Measurements from ENCODE around the gene MSANTD4.
"Not testable (repeated sequence)": the region's sequence is repeated elsewhere in the genome, so short reads cannot be mapped to it uniquely, and the experiment has no call there.

MSANTD4 gene

DNA sequence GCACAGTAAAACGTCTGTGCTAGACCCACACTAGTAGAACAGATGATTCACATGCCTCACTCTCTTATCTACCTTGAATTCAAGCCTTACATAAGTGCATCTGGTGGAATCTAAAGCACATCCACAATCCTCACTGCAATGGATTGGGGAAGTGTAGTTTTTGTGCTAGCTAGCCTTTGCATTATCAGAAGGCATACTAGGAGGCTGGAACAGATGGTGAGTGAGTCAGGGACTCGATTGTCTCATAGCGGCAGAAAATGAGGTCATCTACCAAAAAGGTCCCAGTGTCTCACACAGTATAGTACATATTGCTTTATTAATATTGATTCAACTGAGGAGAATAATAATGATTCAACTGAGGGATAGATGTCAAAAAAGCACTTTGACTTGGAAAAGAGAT, 9.3 kb downstream of the MSANTD4 start:
- DNase-seq: no peak

DNA sequence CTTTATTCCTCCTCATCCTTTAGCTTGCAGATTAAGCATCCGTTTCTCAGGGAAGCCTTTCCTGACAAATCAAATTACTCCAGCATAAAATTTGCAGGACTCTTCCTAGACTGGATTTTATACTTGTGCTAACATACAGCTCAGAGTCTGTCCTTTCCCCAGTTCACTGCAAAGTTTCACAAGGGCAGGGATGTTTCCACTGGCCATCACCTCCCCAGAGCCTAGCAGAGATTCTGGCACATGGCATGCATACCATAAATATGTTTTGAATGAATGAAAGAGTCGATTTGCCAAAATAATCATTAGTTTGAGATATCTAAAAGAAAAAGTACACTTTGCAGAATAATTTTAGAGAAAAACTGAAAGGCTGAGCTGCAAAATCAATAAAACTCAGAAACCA, 10.6 kb downstream of the MSANTD4 start:
- no peak for DNase-seq

DNA sequence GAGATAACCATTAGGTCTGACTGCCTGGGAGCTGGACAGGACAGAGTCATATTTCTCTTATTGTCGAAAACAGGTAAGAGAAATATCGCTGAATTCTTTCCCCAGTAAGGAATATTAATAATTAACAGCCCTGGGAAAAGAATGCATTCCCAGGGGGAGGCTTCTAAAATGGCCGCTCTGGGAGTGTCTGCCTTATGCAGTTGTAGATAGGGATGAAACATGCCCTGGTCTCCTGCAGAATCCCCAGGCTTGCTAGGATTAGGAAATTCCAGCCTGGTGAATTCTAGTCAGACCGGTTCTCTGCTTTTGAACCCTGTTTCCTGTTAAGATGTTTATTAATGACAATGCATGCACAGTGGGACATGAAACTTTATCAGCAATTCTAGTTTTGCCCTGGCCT, 18.9 kb downstream of the MSANTD4 start:
- not testable (repeated sequence) for DNase-seq

DNA sequence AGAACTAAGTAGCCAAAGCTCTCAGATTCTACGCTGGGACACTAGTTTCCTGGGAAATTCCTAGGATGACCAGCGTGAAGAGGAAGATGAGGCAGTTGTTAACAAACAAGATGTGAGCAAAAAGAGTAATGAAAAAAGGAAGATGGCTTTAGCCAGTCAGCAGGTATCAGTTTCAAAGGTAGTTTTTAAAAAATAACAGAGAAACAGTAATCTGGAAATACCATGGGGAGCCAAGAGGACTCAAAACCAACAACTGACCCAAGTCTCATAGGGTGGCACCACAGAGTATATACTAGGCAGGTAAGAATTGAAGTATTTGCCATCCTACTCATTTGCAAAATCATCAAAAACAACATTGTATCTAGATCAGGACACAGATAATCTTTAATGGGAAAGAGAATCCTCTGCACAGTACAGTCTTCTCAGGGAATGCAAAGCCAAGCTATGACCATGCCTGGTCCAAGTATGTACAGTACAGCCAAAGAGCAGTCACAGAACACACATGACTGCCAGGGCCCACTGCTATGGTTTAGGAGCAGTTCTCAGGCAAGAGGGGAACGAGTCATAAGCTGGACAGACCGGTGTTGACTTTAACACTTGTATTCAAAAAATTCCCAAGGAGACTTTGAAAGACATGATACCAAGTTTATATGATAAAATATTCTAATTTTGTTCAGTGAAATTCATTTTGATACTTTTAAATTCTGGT, 20.6 kb downstream of the MSANTD4 start:
- no peak for DNase-seq

DNA sequence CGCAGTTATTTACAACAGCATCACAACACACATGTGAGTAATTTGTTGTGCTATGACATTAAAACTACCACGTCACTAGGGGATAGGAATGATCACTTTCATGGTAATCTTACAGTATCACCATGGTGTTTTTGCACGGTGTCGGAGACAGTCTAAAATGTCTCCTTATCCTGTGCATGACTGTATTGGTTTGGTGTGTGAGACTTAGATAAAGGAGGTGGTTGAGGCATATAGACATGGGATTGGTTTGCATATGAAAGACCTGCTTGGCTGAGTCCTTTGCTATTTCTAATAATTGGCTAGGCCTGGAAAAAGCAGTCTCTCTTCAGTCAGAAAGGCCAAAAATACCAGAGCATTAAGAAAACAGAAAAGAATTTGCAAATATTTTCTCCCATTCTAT, 30.2 kb downstream of the MSANTD4 start:
- no peak for DNase-seq

DNA sequence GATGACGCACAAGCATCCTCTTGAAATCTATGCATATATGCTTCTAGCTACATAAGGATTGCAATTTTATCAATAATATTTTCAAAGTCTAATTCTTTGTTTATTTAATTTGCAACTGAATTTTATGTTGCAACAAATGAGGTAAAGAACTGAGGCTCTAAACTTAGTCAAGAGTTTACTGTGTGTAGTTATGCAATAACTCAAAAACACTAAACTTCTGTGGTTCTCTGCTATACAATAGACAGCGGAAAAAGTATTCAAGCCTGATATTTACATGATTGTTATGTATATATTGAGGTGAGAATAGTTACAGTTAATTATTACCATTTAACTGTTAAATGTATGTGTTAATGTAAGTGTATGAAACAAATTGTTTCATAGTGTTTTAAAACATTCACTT, 32.9 kb downstream of the MSANTD4 start:
- DNase-seq: no peak

DNA sequence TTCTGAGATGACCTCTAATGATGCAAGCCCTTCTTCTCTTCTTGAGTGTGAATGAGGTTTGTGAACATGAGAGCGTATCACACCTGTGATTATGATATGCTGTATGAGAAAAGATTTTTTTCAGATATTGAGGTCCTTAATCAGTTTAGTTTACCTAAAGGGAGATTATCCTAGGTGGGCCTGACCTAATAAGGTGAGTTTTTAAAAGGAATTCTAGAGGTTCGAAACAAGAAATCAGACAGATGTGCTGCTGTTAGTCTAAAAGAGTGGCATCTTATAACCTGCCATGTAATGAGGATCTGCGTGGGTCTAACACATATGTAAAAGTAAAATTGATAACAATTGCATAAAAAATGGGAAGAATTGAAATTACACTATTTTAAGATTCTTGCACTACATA, 33.8 kb downstream of the MSANTD4 start:
- DNase-seq: no peak

DNA sequence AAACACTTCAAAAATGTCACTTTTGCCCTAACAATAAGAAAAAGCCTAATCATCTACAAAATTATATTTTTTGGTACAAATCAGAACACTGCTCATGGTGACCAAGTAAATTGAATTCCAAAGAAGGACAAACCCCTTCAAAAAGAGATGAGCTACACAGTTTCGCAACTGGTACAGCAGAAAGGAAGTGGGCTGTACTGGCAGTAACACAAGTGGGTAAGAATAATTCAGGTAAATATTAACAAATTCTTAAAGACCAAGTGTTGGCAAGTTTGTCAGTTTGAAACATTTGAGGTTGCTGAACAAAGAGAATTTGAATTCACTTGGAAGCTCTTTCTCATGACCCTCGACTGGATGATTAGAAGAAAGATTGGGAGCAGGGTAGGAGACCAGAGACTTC, 35.5 kb downstream of the MSANTD4 start:
- no peak for DNase-seq

DNA sequence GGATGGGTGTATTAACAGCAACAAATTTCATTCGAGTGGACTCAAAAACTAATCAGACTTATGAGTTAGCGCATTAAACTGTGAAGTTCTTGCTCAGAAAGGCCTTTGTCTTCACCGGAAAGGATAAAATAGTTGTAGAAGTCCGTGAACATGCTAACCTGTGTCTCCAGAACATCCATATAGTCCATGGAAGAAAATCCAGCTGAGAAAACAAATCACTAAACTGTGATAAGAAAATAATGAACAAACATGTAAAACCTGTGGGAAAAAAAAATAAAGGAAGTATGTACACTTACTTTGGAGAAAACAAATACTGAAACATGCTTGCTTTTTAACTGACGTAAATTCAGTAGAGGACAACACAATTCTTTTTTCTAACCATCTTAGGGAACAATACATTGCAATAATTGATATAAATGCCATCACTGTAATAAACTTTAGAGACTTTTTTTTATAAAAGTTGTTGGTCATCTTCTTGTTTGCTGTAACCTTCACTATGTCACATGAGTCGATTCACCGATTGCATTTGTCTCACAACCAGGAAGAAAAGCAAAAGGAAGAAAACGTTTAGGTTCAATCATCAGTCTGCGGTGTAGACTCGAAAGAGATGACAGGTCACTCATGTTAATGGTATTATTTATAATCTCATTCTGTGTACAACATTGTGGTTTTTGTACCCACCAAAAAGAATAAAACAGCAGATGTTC, 41.9 kb downstream of the MSANTD4 start:
- no peak for DNase-seq

DNA sequence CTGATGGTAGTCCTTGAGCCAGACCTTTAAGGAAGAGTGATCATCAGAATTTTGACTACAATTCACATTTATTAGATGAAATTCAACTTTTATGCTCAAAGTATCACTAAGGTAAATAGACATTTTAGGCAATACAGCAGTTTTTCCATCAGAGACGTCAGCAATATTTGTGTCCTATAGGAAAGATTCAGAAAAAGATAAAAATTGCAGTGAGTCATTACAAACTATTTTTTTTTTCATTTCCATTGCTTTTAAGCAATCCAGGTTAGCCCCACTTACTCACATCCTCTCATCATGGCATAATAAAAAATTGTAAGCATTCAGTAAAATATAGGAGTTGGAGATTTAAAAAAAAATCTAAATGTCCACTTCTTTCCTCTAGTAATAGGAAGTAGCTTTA, 46.9 kb downstream of the MSANTD4 start:
- no peak for DNase-seq

DNA sequence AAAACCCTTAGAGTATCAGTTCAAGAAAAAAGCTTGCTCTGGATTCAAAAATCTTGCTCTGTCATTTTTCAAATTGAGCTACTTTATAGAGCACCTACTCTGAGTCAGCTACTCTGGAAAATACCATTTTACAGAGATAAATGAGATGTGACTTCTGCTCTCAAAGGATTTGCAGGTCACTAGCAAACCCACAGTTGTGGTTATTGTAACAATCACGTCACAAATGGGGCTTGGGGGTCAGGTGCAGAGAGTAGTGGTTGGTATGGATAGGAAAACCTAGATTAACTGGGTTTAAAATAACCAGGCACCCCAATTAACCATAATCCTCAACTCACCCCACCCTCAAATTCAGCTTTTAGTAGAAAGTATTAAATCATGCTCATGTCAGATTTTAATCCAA, 52.3 kb downstream of the MSANTD4 start:
- DNase-seq: no peak

DNA sequence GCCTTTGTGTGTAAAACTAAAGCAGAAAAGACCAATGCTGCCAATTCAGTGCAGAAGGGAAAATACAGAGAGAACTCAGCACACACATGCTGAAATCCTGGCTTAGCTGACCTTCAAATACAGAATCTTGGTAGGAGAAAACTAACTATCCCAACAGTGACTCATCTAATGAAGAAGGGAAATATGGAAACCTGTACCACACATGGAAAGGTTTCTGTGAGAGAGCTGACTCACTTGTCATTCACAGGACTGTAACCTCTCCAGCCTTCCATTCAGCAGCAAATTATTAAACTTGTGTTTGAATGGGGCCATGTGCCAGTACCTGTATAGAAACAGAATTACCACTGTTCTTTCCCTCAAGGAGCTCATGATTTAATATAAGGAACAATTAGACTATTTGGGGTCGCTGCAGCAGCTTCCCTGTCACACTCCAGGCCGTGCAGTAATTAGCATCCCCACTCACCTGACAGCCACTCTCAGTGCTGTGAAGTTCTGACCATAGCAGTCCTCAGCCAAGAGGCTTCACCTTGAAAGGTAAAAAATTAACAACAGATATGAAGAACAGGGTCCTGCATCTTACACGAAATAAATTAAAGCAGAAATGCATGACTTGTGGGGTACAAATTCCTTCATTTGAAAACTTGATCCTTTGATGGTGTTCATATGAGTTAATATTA, 53.9 kb downstream of the MSANTD4 start:
- DNase-seq: no peak

DNA sequence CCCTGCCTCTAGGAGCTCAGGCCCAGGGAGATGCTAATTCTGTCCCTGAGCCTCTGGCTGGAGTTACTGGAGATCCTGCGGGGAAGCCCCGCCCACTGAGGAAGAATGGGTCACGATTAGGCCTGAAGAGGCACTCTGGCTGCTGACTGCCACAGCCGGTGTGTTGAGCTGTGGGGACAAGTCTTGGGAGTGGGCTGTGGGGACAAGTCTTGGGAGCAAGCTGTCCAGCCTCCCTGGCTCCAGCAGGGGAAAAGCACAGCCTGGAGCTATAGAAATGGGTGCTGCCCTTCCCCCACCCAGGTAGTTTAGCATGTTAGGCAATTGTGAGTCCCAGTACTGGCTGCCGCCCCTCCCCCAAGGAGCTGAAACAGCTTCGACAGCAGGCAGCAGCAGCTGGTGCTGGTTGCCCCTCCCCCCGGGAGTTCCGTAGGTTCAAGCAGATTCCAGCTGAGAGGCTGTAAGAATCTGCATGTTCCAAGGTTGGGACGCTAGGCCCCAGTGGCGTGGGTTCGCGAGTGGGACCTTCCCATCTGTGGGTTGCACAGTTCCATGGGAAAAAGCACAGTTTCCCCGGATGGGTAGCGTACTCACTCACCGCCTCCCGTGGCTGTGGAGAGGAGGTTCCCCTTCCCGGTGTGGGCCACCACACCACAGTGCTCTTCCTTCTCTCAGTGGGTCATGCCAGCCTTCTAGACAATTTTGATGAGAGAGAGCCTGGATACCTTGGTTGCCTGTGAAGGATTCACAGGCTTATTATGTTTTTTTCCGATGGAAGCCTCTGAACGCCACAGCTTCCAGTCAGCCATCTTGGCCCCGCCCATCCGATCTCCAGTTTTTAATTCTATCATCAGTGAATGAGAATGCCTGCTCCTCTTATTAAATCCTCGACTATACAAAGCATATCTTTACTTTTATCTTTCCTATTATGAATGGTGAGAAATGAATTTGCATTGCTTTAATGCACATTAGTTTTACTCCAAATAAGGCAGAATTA, 61.5 kb downstream of the MSANTD4 start:
- peak; percentile 71 for DNase-seq
